H1 (cell line): Measurements from ENCODE around the gene CLCF1. TPM values are rescaled to one million over a fixed set of nuclear protein-coding genes. Genes with fewer than 3 reads are reported as not detected.

Experiments used
- CTCF ChIA-PET: fragments of 300-600 bp; sonication (Branson Sonifier 250); formaldehyde crosslinking; loops from one replicate; lab custom pipeline; 2021; ENCODE audit not compliant: partially characterized antibody; lab: Charles Lee
- POLR2A ChIA-PET: fragments of 300-600 bp; sonication (Branson Sonifier 250); formaldehyde crosslinking; loops from one replicate; lab custom pipeline; 2021; ENCODE audit warnings: inconsistent platforms; ENCODE audit not compliant: partially characterized antibody; lab: Charles Lee
- DNase-seq, 2 experiments: peaks; one replicate each; pipeline versions ENCODE4 v3.0.0 to v3.0.0-alpha.2; 2010 to 2022; ENCODE audit warnings: low spot score in 2 of 2, low read depth in 1 of 2, mixed read lengths in 1 of 2
- FAIRE-seq: peaks from 2 replicates; lab custom pipeline; 2011; peaks lifted over from hg19 to GRCh38; lab: Jason Lieb, UNC
- H2AFZ ChIP-seq: 2 replicates; pipeline ENCODE4 v1.8.1; 2012; ENCODE audit warnings: low read length, inconsistent platforms
- H2AK5ac ChIP-seq: 2 replicates; pipeline ENCODE4 v1.6.1; 2013; ENCODE audit warnings: low read depth, low read length
- H2BK120ac ChIP-seq: replicated peaks from 2 replicates; pipeline ENCODE3; 2013; ENCODE audit warnings: low read depth, low read length, inconsistent platforms
- H2BK12ac ChIP-seq: 2 replicates; pipeline ENCODE4 v1.6.1; 2013; ENCODE audit warnings: low read depth, low read length
- H2BK15ac ChIP-seq: 2 replicates; pipeline ENCODE4 v1.6.1; 2013; ENCODE audit warnings: low read length
- H2BK20ac ChIP-seq: 2 replicates; pipeline ENCODE4 v1.6.1; 2013; ENCODE audit warnings: low read length
- H2BK5ac ChIP-seq: 2 replicates; pipeline ENCODE4 v1.6.1; 2013; ENCODE audit warnings: low read depth, low read length
- H3K14ac ChIP-seq: 2 replicates; pipeline ENCODE4 v1.6.1; 2013; ENCODE audit warnings: inconsistent platforms; ENCODE audit not compliant: insufficient read length
- H3K18ac ChIP-seq: 2 replicates; pipeline ENCODE4 v1.6.1; 2013; ENCODE audit warnings: low read length; ENCODE audit errors: extremely low read depth
- H3K23ac ChIP-seq: 2 replicates; pipeline ENCODE4 v1.6.1; 2013; ENCODE audit warnings: inconsistent platforms; ENCODE audit not compliant: insufficient read length
- H3K23me2 ChIP-seq: 2 replicates; pipeline ENCODE4 v1.6.1; 2013; ENCODE audit warnings: low read depth, low read length
- H3K27ac ChIP-seq: 2 replicates; pipeline ENCODE4 v1.6.1; 2011; ENCODE audit warnings: low read depth, low read length, inconsistent platforms
- H3K27me3 ChIP-seq, 4 experiments: replicated peaks in 1 of 4; 1 replicate in 1 of 4; 2 replicates in 3 of 4; pipeline versions ENCODE4 v1.6.1 to v1.8.1; 2011 to 2013; ENCODE audit warnings: low read length in 3 of 4, mild to moderate bottlenecking in 3 of 4, inconsistent platforms in 2 of 4, mixed read lengths in 2 of 4, moderate library complexity in 1 of 4; ENCODE audit not compliant: control insufficient read depth in 3 of 4, insufficient read depth in 3 of 4; ENCODE audit errors: extremely low read depth in 1 of 4
- H3K36me3 ChIP-seq, 4 experiments: 2 replicates each; pipeline versions ENCODE4 v1.6.1 to v1.8.1; 2011 to 2013; ENCODE audit warnings: mild to moderate bottlenecking in 4 of 4, low read length in 3 of 4, moderate library complexity in 2 of 4, control low read depth in 1 of 4, inconsistent platforms in 1 of 4; ENCODE audit not compliant: insufficient read depth in 4 of 4, control insufficient read depth in 2 of 4
- H3K4ac ChIP-seq: replicated peaks from 2 replicates; pipeline ENCODE3; 2013; ENCODE audit warnings: low read length, low read depth, mixed read lengths, inconsistent platforms; ENCODE audit not compliant: insufficient read length
- H3K4me1 ChIP-seq, 4 experiments: replicated peaks in 1 of 4; 1 replicate in 1 of 4; 2 replicates in 3 of 4; pipeline versions ENCODE4 v1.6.1 to v1.8.1; 2011 to 2013; ENCODE audit warnings: low read length in 3 of 4, inconsistent platforms in 2 of 4, mixed read lengths in 1 of 4; ENCODE audit not compliant: insufficient read depth in 4 of 4, control insufficient read depth in 3 of 4
- H3K4me2 ChIP-seq, 2 experiments: 2 replicates each; pipeline versions ENCODE4 v1.6.1 to v1.8.1; 2011 to 2013; ENCODE audit warnings: low read depth in 2 of 2, low read length in 2 of 2, control low read depth in 1 of 2, inconsistent platforms in 1 of 2, mild to moderate bottlenecking in 1 of 2; ENCODE audit not compliant: insufficient read depth in 1 of 2
- H3K4me3 ChIP-seq, 4 experiments: fragments of 200-600, 300-600 bp in 1 of 4; sonication (generic), shearing (Covaris generic), sonication (Bioruptor Twin) in 1 of 4; 2 replicates each; pipeline versions ENCODE4 v1.5.1 to v1.8.1; 2011 to 2016; ENCODE audit warnings: low read length in 4 of 4, low read depth in 3 of 4, control low read depth in 2 of 4, inconsistent platforms in 2 of 4, mild to moderate bottlenecking in 2 of 4, mixed read lengths in 1 of 4, moderate library complexity in 1 of 4; ENCODE audit not compliant: insufficient read depth in 2 of 4; ENCODE audit errors: extremely low read depth in 1 of 4
- H3K56ac ChIP-seq: replicated peaks from 2 replicates; pipeline ENCODE3; 2013; ENCODE audit warnings: low read depth, mild to moderate bottlenecking, mixed read lengths, low read length, inconsistent platforms; ENCODE audit not compliant: insufficient read length
- H3K79me1 ChIP-seq: 2 replicates; pipeline ENCODE4 v1.6.1; 2013; ENCODE audit warnings: low read depth, low read length, control low read depth
- H3K79me2 ChIP-seq, 2 experiments: 2 replicates each; pipeline versions ENCODE4 v1.6.1 to v1.8.1; 2012 to 2013; ENCODE audit warnings: low read length in 2 of 2, mild to moderate bottlenecking in 2 of 2, inconsistent platforms in 1 of 2; ENCODE audit not compliant: insufficient read depth in 2 of 2, control insufficient read depth in 1 of 2
- H3K9ac ChIP-seq, 4 experiments: replicated peaks in 1 of 4; 1 replicate in 1 of 4; 2 replicates in 3 of 4; pipeline versions ENCODE4 v1.6.1 to v1.8.1; 2011 to 2013; ENCODE audit warnings: low read depth in 3 of 4, low read length in 3 of 4, control low read depth in 2 of 4, mild to moderate bottlenecking in 2 of 4, moderate library complexity in 2 of 4, inconsistent platforms in 1 of 4; ENCODE audit errors: extremely low read depth in 1 of 4
- H3K9me3 ChIP-seq, 2 experiments: 2 replicates each; pipeline versions ENCODE4 v1.6.1 to v1.8.1; 2012 to 2013; ENCODE audit warnings: mild to moderate bottlenecking in 2 of 2, moderate library complexity in 2 of 2, control low read depth in 1 of 2, inconsistent platforms in 1 of 2, low read depth in 1 of 2, low read length in 1 of 2, mixed read lengths in 1 of 2; ENCODE audit not compliant: insufficient read depth in 2 of 2
- H4K20me1 ChIP-seq, 2 experiments: replicated peaks in 1 of 2; 2 replicates each; pipeline versions ENCODE3 to v1.8.1; 2011 to 2013; ENCODE audit warnings: inconsistent platforms in 2 of 2, low read length in 2 of 2, mild to moderate bottlenecking in 1 of 2; ENCODE audit not compliant: insufficient read depth in 2 of 2, control insufficient read depth in 1 of 2
- H4K5ac ChIP-seq: 2 replicates; pipeline ENCODE4 v1.6.1; 2013; ENCODE audit warnings: low read length, low read depth, mixed read lengths, inconsistent platforms; ENCODE audit not compliant: insufficient read length
- H4K8ac ChIP-seq: 2 replicates; pipeline ENCODE4 v1.8.0; 2013; ENCODE audit warnings: mild to moderate bottlenecking, moderate library complexity, low read length, inconsistent platforms; ENCODE audit not compliant: insufficient read depth; ENCODE audit errors: extremely low read depth
- H4K91ac ChIP-seq: replicated peaks from 2 replicates; pipeline ENCODE3; 2013; ENCODE audit warnings: low read length, mixed read lengths, inconsistent platforms; ENCODE audit not compliant: insufficient read length
- EP300 ChIP-seq, 2 experiments: IDR thresholded peaks; 1 replicate in 1 of 2; 2 replicates in 1 of 2; pipeline ENCODE4 v1.6.1; 2011 to 2012; ENCODE audit warnings: low read depth in 2 of 2, low read length in 2 of 2, mild to moderate bottlenecking in 2 of 2, borderline replicate concordance in 1 of 2, inconsistent platforms in 1 of 2, moderate library complexity in 1 of 2
- SUZ12 ChIP-seq: fragments of 200-600 bp; sonication (generic); IDR thresholded peaks from 2 replicates; pipeline ENCODE4 v1.6.1; 2012; ENCODE audit warnings: mild to moderate bottlenecking, inconsistent platforms, low read length, moderate library complexity, mixed read lengths
- TBP ChIP-seq: IDR thresholded peaks from 2 replicates; pipeline ENCODE4 v1.6.1; 2011; ENCODE audit warnings: low read depth, low read length, improper control_type of control experiment
- TCF12 ChIP-seq: IDR thresholded peaks from 2 replicates; pipeline ENCODE4 v1.6.1; 2011; ENCODE audit warnings: low read depth, mild to moderate bottlenecking, low read length
- USF2 ChIP-seq: IDR thresholded peaks from 2 replicates; pipeline ENCODE4 v1.6.1; 2011; ENCODE audit warnings: low read length, improper control_type of control experiment
- WGBS, 2 experiments: shearing (Covaris generic) in 1 of 2; methylation state at CpG; one replicate each; pipeline versions ENCODE4 v1.1.6 to v1.1.7; 2013 to 2015; ENCODE audit warnings: low lambda C conversion rate in 2 of 2, mixed read lengths in 2 of 2, inconsistent platforms in 1 of 2, low coverage in 1 of 2, missing lambda C conversion rate in 1 of 2; ENCODE audit not compliant: insufficient replicate concordance in 2 of 2, insufficient coverage in 1 of 2, insufficient read length in 1 of 2; ENCODE audit errors: extremely low coverage in 1 of 2, missing lambda C conversion rate in 1 of 2; 5-methylcytosine and 5-hydroxymethylcytosine counted together
- polyA plus RNA-seq, 7 experiments: library from polyadenylated mRNA; depleted of rRNA in 3 of 7; stranded (reverse) in 5 of 7; unstranded in 2 of 7; fragments of >200 nt in 5 of 7; fragments of 200-250 nt in 2 of 7; gene quantifications; 1 replicate in 5 of 7; 2 replicates in 1 of 7; 4 replicates in 1 of 7; pipeline versions ENCODE4 v1.2.1 to v1.2.3, GENCODE V29; 2011 to 2013; ENCODE audit warnings: missing spikeins in 2 of 7, mixed read lengths in 2 of 7
- total RNA-seq: library from RNA; stranded (reverse); fragmentation: NEBNext Ultra II Directional; extraction: Animal tissue kit (Norgen Biotek cat#: 25700); gene quantifications from 2 replicates; pipeline ENCODE4 v1.2.1, GENCODE V29; 2021

Gene CLCF1
- total and polyA plus RNA-seq, 2 of the 8 experiments (the other 6 are each of a cell fraction or from before 2014, with no cell fraction given): 0.32 to 1.2 TPM

- DNase-seq: no peak
- Histone ChIP-seq H3K79me2 (no peaks in the 10 kb centered on the region), H3K4ac (no peak overlapping the region), H3K56ac (no peak overlapping the region), H3K14ac (no peak overlapping the region), H3K4me2 (no peak overlapping the region), H3K23me2 (no peaks in the 10 kb centered on the region; the same call in 1 of the 2 replicates), H3K36me3 (no peaks in the 10 kb centered on the region), H4K8ac (no peak overlapping the region), H4K20me1 (peaks cover 0 to 3% of the 10 kb centered on the region in 2 experiments), H2AK5ac (no peak overlapping the region), H3K18ac (no peak overlapping the region), H3K27me3 (peaks cover 0 to 25% (median 18%) of the 10 kb centered on the region in 4 experiments; a peak in 6 of 7 replicates), H3K4me1 (peaks cover 0 to 20% (median 14%) of the 10 kb centered on the region in 4 experiments; a peak in 6 of 7 replicates), H3K23ac (no peak overlapping the region), H2AFZ (no peak overlapping the region), H3K4me3 (no peak overlapping the region), H4K5ac (no peak overlapping the region), H2BK15ac (0 out of 2 replicates have a peak overlapping the region, but pooled peaks have one; percentile 29), H4K91ac (no peak overlapping the region), H2BK5ac (no peak overlapping the region), H2BK20ac (no peak overlapping the region), H2BK120ac (no peak overlapping the region), H3K79me1 (no peaks in the 10 kb centered on the region), H3K9ac (no peak overlapping the region), H2BK12ac (no peak overlapping the region), H3K9me3 (no peaks in the 10 kb centered on the region), H3K27ac (no peak overlapping the region)
- WGBS, 2 experiments: 85% methylated on average over 8 of the region's 8 CpGs; no CpG with 5 or more reads in 1 of the 2 experiments
- CTCF ChIA-PET: interaction anchor here (2.5 to 34.8 kb wide), 3 partner anchors 8 to 21 kb away, joined by 12 to 1305 read pairs (median 1305); partner anchors contain the start of genes CLCF1, POLD4 and RAD9A
- TF ChIP-seq TCF12 (no peak), TBP (no peak), EP300 (IDR thresholded peaks at IDR 0.05; ENCODE audit: borderline replicate concordance in 1 of 2, low read depth in 2 of 2, low read length in 2 of 2) (no peak), USF2 (no peak), SUZ12 (no peak)
- FAIRE-seq: no peak
- POLR2A ChIA-PET: interaction anchor here (0.5 to 4.1 kb wide), 5 partner anchors 10 to 24 kb away, joined by 3 to 16 read pairs (median 3); partner anchors contain the start of gene POLD4
Measured at GRCh38 chr11:67366546-67366945, 6.9 kb downstream of the CLCF1 start.
